ENCODE results near the gene PRKCQ.

The PRKCQ gene

DNA sequence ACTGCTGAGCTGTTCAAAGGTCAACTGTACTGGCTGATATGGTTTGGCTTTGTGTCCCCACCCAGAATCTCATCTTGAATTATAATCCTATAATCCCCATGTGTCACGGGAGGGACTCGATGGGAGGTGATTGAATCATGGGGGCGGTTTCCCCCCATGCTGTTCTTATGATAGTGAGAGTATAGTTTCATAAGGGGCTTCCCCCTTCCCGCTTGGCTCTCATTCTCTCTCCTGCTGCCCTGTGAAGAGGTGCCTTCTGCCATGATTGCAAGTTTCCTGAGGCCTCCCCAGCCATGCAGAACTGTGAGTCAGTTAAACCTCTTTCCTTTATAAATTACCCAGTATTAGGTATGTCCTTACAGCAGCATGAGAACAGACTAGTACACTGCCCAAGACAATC lies 140.2 kb downstream of the PRKCQ start:
- DNase-seq, result peak in 1 of 2 experiments; percentile 15

DNA sequence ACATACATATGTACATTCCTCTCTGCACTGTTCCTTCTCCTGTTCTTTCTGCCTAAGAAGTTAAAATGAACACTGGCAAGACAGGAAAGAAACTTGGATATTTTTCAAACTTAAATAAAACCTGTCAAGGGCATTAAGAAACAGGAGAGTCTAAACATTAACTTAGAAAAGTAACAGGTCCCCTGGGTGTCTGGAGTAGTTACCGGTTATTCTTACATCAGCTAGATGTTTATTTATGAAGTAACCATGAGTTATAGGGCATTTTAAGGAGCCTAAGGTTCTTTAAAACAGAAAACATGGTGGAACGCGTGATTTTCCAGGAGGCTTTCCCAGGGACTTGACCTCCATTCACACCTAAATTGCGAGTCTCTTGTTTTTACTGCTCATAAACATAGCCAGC lies 148.2 kb downstream of the PRKCQ start:
- no peak for DNase-seq

DNA sequence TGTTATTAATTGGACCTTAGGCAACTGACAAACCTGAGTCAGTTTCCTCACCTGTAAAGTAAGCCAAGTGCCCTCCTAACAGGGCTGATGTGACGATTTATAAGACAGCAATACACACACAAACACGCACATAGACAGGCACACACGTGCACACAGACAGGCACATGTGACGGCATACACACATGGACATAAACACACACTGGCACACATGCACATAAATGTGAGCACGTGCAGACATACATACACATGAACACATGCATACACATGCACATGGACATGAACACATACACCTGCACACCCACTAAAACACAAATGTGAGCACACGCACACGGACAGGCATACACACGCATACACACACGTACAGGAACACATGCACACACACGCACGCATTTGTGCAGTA lies 148.9 kb downstream of the PRKCQ start:
- no peak for DNase-seq

DNA sequence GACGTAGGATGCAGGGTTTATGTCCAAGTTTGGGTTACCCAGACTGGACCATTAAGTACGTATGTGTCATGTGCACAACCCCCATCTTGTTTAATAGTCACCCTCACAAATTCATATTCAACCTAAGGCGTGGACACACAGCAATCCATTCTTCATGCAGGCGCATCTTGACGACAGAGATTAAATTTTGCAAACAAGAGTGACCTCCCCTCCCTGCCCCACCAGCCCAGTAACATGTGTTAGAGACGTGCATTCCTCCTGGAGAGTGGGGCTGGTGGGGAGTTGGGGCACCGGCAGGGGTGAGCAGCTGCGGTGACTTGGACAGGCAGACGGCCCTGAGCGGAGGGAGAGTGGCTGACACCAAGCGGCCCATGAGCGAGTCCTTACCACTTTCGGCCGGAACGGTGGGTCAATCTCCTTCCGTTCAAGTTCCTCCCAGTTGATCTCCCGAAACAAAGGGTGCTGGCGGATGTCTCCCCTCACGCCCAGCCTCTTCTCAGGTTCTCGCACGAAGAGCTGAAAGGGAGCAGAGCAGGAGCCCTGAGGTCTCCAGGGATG lies 149.6 kb downstream of the PRKCQ start:
- no peak for DNase-seq

DNA sequence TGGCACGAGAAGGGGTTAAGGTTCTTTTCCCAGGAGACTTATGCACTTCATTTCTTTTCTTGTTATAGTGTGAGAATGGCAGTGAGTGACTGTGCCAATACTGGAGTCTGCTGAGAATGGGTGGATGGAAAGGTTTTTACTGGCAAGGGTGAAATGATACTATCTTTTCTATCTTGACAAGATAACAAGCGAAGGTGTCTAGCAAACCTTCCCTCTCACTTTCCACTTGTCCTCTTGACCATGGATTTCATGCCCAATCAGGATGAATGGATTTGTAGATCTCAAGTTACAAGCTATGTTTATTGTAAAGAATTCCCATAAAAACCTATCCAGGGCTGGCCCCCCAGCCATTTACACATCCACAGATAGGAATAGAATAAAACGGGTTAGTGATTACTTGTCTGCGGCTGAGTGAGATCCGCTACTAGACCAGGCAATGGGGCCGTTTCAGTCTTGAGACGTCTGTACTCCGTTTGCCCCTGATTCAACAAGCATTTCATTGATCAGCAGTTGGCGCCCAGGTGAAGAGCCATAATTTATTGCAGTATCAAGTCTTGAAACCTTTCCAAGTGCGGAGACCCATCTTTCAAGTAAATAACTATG lies 152.6 kb downstream of the PRKCQ start:
- peak in 1 of 2 experiments; percentile 12 for DNase-seq

DNA sequence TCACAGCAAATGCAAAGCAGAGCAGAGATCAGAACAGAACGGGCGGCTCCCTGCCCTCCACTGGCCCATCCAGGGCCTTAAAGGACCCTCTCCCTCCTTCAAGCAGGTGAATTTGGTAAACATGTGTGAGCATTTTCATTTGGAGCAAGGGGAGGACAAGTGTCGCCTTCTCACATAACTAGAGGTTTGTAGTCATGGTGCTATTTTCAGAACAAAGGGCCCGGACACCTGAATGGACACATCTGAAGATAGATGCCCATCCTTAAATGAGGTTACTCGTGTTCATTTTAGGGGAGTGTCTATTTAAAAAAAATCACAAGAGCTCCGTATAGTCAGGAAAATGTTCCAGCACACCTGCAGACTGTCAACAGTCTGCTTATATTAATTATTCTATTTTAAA lies 153.8 kb downstream of the PRKCQ start:
- DNase-seq, result peak in 1 of 2 experiments; percentile 13

DNA sequence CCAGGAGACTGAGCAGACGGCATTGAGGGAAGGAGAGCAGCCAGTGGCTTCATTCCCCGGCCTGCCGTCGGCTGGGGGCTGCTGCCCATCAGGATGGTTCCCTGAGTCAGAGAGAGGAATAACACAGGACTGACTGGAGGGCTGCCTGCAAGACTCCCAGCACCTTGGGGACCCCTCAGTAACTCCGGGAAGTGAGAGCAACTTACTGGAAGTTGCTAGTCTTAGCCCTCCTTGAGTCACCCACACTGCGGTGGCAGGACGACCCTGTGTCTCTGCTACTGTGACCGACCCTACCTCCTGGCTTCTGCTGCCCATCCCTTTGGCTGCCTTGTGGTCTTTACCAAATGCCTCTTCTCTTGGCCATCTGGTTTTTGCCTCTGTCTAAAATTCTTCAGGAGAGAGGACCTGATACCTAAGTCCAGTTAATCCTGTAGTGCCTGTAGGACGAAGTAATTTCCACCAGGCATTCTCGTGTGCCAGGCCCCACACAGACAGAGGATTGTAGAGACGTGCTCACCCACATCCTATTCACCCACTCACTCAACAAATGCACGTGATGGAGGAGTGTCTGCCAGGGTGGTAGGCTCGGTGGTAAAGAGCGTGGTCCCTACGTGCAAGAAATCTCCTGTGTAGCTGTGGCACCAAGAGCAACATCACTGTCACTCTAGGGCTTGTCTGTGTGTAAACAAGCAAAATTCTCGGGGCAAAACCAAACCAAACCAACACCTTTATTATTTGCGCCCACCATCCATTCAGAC lies 156.5 kb downstream of the PRKCQ start:
- peak in 1 of 2 experiments; percentile 35 for DNase-seq

DNA sequence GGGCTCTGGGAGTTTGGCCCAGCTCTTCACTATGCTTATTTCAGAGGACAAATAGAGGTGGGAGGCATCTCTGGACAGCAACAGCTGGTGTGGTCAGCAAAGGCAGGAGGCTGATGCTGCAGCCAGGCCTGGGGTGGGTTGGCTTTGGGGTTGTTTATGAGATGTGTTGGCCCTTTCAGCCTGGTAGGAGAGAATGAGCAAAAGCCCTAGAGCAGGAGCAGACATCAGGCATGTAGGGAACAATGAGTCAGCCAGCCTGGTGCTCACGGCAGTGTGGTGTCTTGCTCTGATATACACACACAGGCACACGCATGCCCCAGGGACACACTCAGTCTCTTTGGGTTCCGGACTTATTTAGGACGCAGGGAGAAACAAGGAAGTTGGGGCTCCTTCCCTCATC lies 157.1 kb downstream of the PRKCQ start:
- DNase-seq, result peak; percentile 57 to 70

DNA sequence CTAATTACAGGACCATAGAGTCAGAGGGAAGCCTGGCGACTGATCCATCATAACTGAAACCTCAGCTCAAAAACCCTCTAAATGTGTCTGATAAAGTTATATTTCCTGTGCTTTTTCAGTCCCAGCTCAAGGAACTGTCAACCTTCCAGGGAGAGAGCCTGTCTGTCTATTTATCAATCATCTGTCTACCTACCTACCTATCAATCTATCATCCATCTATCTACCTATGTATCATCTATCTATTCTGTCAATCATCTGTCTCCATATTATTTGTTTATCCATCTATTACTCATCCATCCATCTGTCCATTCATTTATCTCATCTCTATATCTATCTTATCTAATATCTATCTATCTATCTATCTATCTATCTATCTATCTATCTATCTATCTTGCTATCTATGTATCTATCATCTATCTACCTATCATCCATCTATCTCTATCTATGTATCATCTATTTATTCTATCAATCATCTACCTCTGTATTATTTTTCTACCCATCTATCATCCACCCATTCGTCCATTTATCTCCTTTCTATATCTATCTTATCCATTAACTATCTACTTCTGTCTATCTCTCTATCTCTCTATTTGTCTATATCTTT lies 161.4 kb downstream of the PRKCQ start:
- no peak for DNase-seq

DNA sequence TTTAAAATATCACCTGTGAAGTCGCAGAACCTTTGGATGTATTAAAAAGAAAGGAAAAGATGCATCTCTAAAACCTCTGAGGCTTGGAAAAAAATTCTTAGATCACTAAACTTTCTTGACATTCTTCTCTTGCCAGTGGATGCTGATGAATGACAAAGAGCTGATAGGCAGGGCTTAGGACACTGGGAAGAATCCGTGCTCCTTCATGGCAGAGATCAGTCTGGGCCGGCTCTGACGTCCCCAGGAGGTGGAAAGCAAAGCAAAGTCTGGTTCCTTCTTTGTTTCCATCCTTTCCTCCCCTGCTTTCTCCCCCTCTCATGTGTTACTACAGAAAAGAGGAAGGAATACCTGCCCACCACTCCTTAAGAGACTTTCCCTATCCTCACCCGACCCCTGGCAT lies 161.9 kb downstream of the PRKCQ start:
- no peak for DNase-seq

DNA sequence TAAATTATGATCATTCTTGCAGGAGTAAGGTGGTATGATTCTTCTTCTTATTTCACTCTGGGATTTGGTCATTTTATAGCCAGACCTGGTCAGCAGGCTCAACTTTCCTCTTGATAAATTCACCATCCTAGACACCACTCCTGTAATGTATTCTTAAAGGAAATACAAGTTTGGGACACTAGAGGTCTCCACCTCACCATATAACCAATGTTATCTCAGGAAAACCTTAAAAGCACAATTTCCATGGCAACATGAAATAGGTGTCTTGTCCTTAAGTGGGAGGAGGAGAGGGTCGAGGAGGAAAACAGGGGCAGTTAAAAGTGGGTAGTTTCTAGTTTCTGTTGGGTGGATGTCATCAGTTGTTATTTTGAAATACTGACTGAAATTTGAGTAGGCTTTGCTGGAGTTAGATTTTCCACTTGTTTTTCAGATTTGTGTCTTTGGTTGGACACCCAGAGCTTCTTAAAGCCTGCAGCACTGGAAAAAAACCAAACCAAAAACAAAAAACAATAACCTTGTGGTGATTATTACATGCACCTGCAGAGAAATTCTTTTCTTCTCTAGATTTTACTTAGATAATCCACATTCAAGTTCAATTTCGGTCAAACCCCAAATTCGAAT lies 163.1 kb downstream of the PRKCQ start:
- no peak for DNase-seq

DNA sequence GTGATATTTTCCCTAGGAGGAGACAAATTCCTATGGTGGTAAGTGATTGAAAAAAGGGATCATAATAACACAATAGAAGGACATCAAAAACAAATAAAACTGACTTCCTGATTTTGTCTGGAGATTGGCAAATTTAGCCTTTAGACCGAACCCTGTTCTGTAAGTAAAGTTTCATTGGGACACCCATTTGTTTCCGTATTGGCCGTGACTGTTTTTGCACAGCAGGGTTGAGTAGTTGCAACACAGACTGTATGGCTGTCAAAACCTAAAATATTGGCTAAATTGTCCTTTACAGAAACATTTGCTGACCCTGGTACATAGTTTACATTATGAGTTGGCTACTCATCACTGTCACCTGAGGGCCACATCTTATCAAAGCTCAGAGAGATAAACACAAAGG lies 168.6 kb downstream of the PRKCQ start:
- DNase-seq, result no peak

DNA sequence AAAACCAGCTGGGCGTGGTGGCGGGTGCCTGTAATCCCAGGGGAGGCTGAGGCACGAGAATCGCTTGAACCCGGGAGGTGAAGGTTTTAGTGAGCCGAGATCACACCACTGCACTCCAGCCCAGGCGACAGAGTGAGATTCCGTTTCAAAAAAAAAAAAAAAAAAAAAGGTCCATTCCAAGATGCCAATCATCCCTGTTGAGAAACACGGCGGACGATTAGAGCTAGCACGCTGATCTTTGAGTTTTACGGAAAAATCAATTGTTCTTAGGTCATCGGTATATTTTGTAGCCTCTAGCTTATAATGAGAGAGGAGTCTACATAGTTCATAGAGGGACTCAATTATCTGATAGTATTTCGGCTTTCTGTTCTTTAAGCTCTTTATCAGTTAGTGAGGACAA lies 169.2 kb downstream of the PRKCQ start:
- DNase-seq, result no peak

DNA sequence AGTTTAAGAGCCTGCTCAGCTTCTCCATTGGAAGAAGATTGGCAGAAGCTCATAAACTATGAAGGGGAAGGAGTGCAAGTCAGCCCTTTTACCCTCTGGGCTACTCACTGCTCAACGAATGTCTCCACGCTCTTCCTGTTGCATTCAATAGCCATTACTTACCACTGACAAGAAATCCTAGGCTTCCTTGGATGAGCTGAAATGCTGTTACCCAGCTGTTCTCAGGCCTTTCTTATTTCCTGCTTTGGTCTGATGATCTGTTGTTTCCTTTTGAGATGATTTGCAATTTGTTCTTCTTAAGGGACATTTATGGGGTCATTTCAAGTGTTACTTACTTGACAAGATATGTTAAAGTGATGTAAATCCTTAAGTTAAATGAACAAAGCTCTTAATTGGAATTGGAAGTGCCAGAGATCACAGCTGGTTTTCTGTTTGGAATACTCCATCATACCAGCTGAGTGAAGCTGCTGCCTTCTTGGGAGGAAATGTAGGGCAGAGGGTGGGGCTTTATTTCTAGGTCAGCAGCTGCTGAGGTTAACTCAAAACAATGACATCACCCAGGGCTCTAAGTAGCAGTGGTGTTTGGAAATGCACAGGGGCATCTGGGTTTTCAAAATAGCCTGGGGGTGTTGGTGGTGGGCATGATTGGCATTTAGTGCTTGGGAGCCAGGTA lies 170.0 kb downstream of the PRKCQ start:
- DNase-seq, result peak in 1 of 2 experiments; percentile 39

DNA sequence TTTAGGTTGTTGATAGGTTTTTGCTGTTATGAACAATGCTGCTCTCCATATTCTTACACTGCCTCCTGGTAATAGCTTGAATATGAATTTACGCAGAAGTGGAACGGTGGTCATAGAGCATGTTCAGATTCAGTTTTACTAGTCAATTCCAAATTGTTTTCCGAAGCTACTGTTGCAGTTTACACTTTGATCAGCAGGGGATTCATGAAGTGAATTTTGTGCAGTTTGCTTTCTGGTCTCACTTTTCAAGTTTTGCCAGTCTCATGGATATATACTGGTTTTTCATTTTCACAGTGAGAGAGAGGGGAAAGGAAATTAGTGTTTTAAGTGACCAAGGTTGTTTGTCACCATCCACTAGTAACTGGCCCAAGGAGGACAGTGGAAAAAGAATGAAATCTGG lies 171.3 kb downstream of the PRKCQ start:
- no peak for DNase-seq

DNA sequence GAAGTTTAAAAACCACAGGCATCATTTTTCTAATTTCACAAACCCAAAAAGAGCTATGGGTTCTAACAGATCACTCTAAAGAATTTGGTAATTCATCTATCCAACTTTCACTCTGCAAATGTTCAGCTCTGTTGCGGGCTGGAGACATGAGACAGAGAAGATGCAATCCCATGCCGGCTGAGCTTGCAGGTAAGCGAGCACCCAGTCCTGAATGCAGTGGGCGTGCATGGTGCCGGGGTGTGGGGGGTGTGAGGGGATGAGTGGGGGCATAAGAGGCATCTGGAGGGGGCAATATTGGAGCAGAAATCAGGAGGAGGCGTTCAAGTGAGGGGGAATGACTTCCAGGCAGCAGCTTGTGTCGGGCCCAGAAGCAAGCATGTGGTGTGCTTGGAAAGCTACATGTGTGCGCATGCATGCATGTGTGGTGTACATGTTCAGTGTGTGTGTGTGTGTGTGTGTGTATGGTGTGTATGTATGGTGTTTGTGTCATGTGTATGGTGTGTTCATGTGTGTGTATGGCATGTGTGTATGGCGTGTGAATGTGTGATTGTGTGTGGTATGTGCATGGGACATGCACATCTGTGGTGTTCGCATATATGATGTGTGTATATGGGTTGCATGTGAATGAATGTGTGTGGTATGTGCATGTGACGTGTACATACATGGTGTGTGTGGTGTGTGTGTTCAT lies 172.9 kb downstream of the PRKCQ start:
- no peak for DNase-seq

DNA sequence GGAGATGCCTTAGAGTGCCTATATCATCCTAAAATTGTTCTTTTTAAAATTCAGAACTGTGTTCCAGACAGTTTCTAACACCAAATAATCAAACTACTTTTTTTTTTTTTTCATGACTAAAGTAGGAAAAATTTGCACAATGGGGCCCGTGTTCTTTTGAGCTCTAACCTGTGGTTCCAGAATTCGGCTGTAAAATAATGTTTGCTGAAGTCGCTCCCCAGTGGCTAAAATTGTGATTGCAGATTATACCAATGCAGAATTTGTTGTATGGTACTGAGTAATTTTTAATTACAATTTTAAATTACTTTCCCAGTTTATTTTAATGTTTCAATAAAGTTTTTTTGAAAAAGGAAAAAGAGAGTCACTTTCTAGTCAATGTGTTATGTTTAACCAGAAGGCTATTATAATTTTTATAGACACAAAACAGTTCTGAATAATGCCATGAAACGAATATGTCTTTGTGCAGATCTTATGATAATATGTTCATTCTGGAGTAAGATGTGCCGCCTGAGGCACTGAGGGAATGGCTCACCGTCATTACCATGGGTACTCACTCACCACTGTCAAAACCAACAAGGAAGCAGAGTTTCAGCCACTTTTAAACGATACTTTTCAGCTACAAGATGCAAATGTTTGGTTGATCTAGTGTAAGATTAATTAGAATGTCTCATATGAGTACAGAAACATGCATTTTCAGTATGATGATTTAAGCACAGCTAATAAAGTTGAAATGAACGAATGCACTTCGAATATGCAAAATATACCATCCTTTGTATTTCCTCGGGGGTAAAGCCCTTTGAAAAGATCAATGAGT lies 173.6 kb downstream of the PRKCQ start:
- peak in 1 of 2 experiments; percentile 46 for DNase-seq

DNA sequence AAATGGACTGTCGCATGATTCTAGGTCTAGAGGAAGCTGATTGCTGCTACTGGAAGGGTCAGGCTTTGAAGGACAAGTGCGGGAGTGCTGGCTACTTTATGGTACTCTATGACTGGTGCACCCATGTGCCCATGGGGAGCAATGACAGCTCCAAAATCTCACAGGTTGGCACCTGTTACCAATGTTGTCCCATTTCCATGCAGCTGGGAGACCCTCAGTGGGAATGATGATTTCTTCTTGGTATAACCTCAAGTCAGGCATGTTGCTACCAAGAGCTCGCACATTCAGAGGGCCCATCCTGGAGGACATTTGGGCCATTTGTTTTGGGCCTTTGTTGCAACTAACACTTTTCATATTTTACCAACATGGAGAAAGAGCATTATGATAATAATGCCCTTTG lies 174.4 kb downstream of the PRKCQ start:
- DNase-seq, result no peak

DNA sequence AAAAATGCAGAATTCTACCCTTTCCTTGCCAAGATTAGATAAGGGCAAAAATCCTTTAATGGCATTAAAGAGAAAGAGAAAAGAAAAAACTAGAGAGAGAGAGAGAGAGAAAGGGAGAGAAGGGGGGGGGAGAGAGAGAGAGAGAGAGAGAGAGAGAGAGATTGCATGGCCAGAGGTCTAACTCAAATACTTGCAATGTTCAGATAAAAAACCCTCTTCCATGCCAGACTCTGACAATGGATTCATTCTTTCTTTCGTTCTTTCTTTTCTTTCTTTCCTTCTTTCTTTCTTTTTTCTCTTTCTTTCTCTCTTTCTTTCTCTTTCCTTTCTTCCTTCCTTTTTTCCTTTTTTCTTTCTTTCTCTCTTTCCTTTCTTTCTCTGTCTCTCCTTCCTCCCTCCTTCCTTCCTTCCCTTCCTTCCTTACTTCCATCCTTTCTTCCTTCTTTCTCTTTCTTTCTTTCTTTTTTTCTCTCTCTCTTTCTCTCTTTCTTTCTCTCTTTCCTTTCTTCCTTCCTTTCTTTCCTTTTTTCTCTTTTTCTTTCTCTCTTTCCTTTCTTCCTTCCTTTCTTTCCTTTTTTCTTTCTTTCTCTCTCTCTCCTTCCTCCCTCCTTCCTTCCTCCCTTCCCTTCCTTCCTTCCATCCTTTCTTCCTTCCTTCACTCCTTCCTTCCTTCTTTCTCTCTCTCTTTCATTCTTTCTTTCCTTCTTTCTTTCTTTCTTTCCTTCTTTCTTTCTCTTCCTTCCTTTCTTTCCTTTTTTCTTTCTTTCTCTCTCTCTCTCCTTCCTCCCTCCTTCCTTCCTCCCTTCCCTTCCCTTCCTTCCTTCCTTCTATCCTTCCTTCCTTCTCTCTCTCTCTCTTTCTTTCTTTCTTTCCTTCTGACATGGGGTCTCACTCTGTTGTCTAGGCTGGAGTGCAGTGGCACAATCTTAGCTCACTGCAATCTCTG lies 175.7 kb downstream of the PRKCQ start:
- DNase-seq, result no peak

DNA sequence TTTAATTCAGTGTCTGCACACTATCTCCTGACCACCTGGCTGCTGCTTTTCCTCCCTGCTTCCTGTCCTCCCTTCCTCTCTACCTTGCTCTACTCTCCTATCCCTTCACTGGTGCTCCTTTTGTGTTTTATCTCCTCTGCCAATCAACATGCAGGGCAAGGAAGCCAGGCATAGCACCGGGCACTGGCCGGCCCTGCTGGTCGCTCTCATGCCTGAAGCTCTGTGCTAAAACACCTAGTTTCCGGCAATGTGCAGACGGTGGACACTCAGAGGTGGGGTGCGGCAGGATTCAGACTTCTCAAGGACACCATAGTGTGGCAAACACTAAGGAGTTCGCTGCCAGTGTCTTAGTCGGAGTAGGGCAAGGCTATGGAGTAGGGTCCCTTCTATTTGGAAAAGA lies 177.1 kb downstream of the PRKCQ start:
- DNase-seq, result no peak
